Osteoblast (primary cell): Measurements from ENCODE around the gene ACBD6. TPM values are rescaled to one million over a fixed set of nuclear protein-coding genes. Genes with fewer than 3 reads are reported as not detected.

Experiments used
- DNase-seq: peaks from one replicate; pipeline ENCODE4 v3.0.0; 2011; ENCODE audit warnings: low spot score, mixed read lengths; ENCODE audit not compliant: insufficient read length; ENCODE audit errors: missing footprints
- H2AFZ ChIP-seq: 2 replicates; pipeline ENCODE4 v1.6.0; 2011; ENCODE audit warnings: mild to moderate bottlenecking, low read length
- H3K27ac ChIP-seq: 2 replicates; pipeline ENCODE4 v1.5.1; 2011; ENCODE audit warnings: mild to moderate bottlenecking, low read depth, low read length, moderate library complexity
- H3K27me3 ChIP-seq: 2 replicates; pipeline ENCODE4 v1.6.0; 2012; ENCODE audit warnings: mild to moderate bottlenecking, control low read depth, inconsistent platforms, low read length, moderate library complexity; ENCODE audit not compliant: insufficient read depth
- H3K36me3 ChIP-seq: 2 replicates; pipeline ENCODE4 v1.5.1; 2011; ENCODE audit warnings: mild to moderate bottlenecking, low read length, control low read depth, moderate library complexity; ENCODE audit not compliant: insufficient read depth
- H3K4me1 ChIP-seq: 2 replicates; pipeline ENCODE4 v1.5.1; 2011; ENCODE audit warnings: mild to moderate bottlenecking, low read length, control low read depth, moderate library complexity; ENCODE audit not compliant: insufficient read depth
- H3K4me2 ChIP-seq: 2 replicates; pipeline ENCODE4 v1.6.0; 2011; ENCODE audit warnings: mild to moderate bottlenecking, low read length; ENCODE audit not compliant: insufficient read depth
- H3K4me3 ChIP-seq: fragments of 200-600 bp; sonication (generic); 3 replicates; pipeline ENCODE4 v1.5.1; 2012; ENCODE audit warnings: mild to moderate bottlenecking, low read length, inconsistent platforms; ENCODE audit not compliant: insufficient read depth
- H3K79me2 ChIP-seq: 2 replicates; pipeline ENCODE4 v1.6.0; 2012; ENCODE audit warnings: mild to moderate bottlenecking, low read length, control low read depth, inconsistent platforms; ENCODE audit not compliant: insufficient read depth
- H3K9me3 ChIP-seq: 2 replicates; pipeline ENCODE4 v1.5.1; 2011; ENCODE audit warnings: low read depth, low read length, control low read depth
- H4K20me1 ChIP-seq: 2 replicates; pipeline ENCODE4 v1.6.0; 2012; ENCODE audit warnings: mild to moderate bottlenecking, low read length, control low read depth; ENCODE audit not compliant: insufficient read depth
- total RNA-seq: library from RNA; depleted of rRNA; stranded (reverse); fragments of >200 nt; gene quantifications from 2 replicates; pipeline ENCODE4 v1.2.3, GENCODE V29; 2012
- TF ChIP-seq, protein P1 (sequence below): IDR thresholded peaks from 2 replicates; pipeline ENCODE4 v1.5.1; 2011; ENCODE audit warnings: mild to moderate bottlenecking, low read depth, low read length, moderate library complexity; ENCODE audit errors: extremely low read depth

Gene ACBD6
- total RNA-seq, 1 donor: 55.7 TPM

GRCh38 chr1:180259431-180260338 is 242.7 kb downstream of the ACBD6 start:
- Histone ChIP-seq H3K36me3 (no peaks in the 10 kb centered on the region), H3K4me3 (no peak overlapping the region), H3K9me3 (no peaks in the 10 kb centered on the region), H3K4me2 (no peak overlapping the region), H3K4me1 (no peaks in the 10 kb centered on the region), H3K79me2 (no peaks in the 10 kb centered on the region), H3K27me3 (peaks cover 55% of the 10 kb centered on the region), H2AFZ (no peak overlapping the region), H4K20me1 (no peaks in the 10 kb centered on the region), H3K27ac (no peak overlapping the region)
- DNase-seq: peak; percentile 78
- TF ChIP-seq, protein P1, sequence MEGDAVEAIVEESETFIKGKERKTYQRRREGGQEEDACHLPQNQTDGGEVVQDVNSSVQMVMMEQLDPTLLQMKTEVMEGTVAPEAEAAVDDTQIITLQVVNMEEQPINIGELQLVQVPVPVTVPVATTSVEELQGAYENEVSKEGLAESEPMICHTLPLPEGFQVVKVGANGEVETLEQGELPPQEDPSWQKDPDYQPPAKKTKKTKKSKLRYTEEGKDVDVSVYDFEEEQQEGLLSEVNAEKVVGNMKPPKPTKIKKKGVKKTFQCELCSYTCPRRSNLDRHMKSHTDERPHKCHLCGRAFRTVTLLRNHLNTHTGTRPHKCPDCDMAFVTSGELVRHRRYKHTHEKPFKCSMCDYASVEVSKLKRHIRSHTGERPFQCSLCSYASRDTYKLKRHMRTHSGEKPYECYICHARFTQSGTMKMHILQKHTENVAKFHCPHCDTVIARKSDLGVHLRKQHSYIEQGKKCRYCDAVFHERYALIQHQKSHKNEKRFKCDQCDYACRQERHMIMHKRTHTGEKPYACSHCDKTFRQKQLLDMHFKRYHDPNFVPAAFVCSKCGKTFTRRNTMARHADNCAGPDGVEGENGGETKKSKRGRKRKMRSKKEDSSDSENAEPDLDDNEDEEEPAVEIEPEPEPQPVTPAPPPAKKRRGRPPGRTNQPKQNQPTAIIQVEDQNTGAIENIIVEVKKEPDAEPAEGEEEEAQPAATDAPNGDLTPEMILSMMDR: no peak

DNA sequence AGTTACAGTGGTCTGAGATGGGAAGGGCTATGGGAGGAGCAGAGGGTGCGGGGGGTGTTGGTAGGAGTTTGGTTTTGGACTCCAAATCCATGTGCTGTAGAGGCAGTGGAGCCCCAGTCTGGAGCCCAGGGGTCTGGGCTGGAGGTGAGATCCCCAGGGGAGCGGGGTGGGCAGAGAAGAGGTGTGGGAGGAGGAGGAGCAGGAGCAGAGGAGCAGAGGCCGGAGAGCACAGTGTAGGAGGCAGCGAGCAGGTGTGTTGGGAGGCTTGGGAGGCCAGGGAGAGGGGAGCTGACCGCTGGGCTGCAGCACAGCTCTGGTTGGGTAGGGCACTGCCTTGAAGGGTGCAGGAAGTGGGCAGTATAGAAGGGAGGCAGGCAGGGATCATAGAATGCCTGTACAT is 243.4 kb downstream of the ACBD6 start:
- TF ChIP-seq, protein P1: no peak
- H3K27ac ChIP-seq: no peak overlapping the region
- no peaks in the 10 kb centered on the region for H3K4me1 ChIP-seq
- no peak overlapping the region for H3K4me2 ChIP-seq
- peaks cover 49% of the 10 kb centered on the region for H3K27me3 ChIP-seq
- H3K36me3 ChIP-seq: no peaks in the 10 kb centered on the region
- DNase-seq: peak; percentile 39
- H2AFZ ChIP-seq: no peak overlapping the region
- H4K20me1 ChIP-seq: no peaks in the 10 kb centered on the region
- H3K4me3 ChIP-seq: no peak overlapping the region
- no peaks in the 10 kb centered on the region for H3K9me3 ChIP-seq
- no peaks in the 10 kb centered on the region for H3K79me2 ChIP-seq

DNA sequence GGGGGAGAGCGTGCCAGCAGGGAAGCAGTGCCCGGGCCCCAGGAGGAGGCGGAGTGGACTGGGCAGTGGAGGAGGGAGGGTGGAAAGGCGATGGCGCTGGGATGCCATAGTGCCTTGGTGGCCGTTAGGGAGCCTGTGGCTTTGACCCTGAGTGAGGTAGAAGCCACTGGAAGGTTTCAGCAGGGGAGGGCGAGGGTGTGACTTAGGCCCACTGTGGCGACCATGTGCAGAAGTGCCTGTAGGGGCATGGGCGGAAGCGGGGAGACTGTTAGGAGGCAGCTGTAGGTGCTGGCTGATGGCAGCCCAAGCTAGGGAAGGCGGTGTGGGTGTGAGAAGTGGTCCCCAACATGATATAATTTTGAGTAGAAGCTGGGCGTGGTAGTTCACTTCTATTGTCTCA is 244.1 kb downstream of the ACBD6 start:
- TF ChIP-seq, protein P1: no peak
- no peak overlapping the region for H3K4me2 ChIP-seq
- DNase-seq: peak; percentile 43

GRCh38 chr1:180257486-180257885 is 244.9 kb downstream of the ACBD6 start:
- H3K4me1 ChIP-seq: no peaks in the 10 kb centered on the region
- no peak for DNase-seq
- no peak overlapping the region for H3K4me3 ChIP-seq
- no peak overlapping the region for H3K27ac ChIP-seq
- H3K4me2 ChIP-seq: no peak overlapping the region
- H2AFZ ChIP-seq: no peak overlapping the region
- TF ChIP-seq, protein P1: no peak
- H3K9me3 ChIP-seq: no peaks in the 10 kb centered on the region
- no peaks in the 10 kb centered on the region for H4K20me1 ChIP-seq
- peaks cover 52% of the 10 kb centered on the region for H3K27me3 ChIP-seq
- H3K79me2 ChIP-seq: no peaks in the 10 kb centered on the region
- no peaks in the 10 kb centered on the region for H3K36me3 ChIP-seq

More for the DNA sequence above, 244.1 kb downstream of the ACBD6 start:
- H4K20me1 ChIP-seq: no peaks in the 10 kb centered on the region
- no peak overlapping the region for H2AFZ ChIP-seq
- H3K4me1 ChIP-seq: no peaks in the 10 kb centered on the region
- H3K79me2 ChIP-seq: no peaks in the 10 kb centered on the region
- H3K4me3 ChIP-seq: no peak overlapping the region
- no peaks in the 10 kb centered on the region for H3K36me3 ChIP-seq
- peaks cover 52% of the 10 kb centered on the region for H3K27me3 ChIP-seq
- H3K27ac ChIP-seq: no peak overlapping the region
- H3K9me3 ChIP-seq: no peaks in the 10 kb centered on the region
